Erythroblast (primary cell): ENCODE results near the gene TYSND1.

ENCODE experiments used
- GATA1 ChIP-seq: IDR thresholded peaks from 2 replicates; pipeline ENCODE4 v1.6.1; 2011; ENCODE audit warnings: low read depth, mild to moderate bottlenecking, control low read depth, low read length, moderate library complexity
- POLR2A ChIP-seq: IDR thresholded peaks from 2 replicates; pipeline ENCODE4 v1.6.1; 2011; ENCODE audit warnings: mild to moderate bottlenecking, low read length

GRCh38 chr10:70145666-70146488 lies 623 bp downstream of the TYSND1 start:
- TF ChIP-seq POLR2A (no peak), GATA1 (no peak)
